IMR-90 (cell line): Measurements from ENCODE around the gene CTRB2. TPM values are rescaled to one million over a fixed set of nuclear protein-coding genes. Genes with fewer than 3 reads are reported as not detected.

Experiments
- ATAC-seq: fragments of 200-7000 bp; cut with Tn5 transposase; 2 replicates; pipeline ENCODE4 v1.9.1; 2020; ENCODE audit warnings: low read depth, mild to moderate bottlenecking, moderate library complexity
- BruUV-seq: library from RNA; stranded (reverse); fragments of 400-500 nt; replicated peaks from 2 replicates; lab custom pipeline; 2021; lab: Mats Ljungman, UMichigan
- CTCF ChIA-PET: fragments of 300-600 bp; formaldehyde crosslinking; extraction: SDS; loops from one replicate; lab custom pipeline; 2021; ENCODE audit warnings: antibody characterized with exemption; lab: Yijun Ruan, JAX
- POLR2A ChIA-PET: fragments of 300-600 bp; sonication (Branson Sonifier 250); formaldehyde crosslinking; loops from one replicate; lab custom pipeline; 2022; ENCODE audit warnings: antibody characterized with exemption; ENCODE audit not compliant: unreplicated experiment; lab: Charles Lee
- DNase-seq: peaks from one replicate; pipeline ENCODE4 v3.0.0; 2013
- H2AFZ ChIP-seq: replicated peaks from 2 replicates; pipeline ENCODE3; 2013; ENCODE audit warnings: low read length, mild to moderate bottlenecking; ENCODE audit not compliant: poor library complexity
- H2AK5ac ChIP-seq: 2 replicates; pipeline ENCODE4 v1.6.1; 2013; ENCODE audit warnings: low read depth, low read length, inconsistent platforms
- H2AK9ac ChIP-seq: replicated peaks from 2 replicates; pipeline ENCODE3; 2013; ENCODE audit warnings: mild to moderate bottlenecking, low read depth, low read length, moderate library complexity; ENCODE audit not compliant: poor library complexity
- H2BK120ac ChIP-seq: 2 replicates; pipeline ENCODE4 v1.6.1; 2013; ENCODE audit warnings: low read depth, low read length, inconsistent platforms
- H2BK15ac ChIP-seq: 3 replicates; pipeline ENCODE4 v1.6.1; 2013; ENCODE audit warnings: low read depth, low read length, inconsistent platforms
- H2BK20ac ChIP-seq: 2 replicates; pipeline ENCODE4 v1.6.1; 2013; ENCODE audit warnings: low read depth, mild to moderate bottlenecking, inconsistent platforms, low read length, moderate library complexity
- H2BK5ac ChIP-seq: 2 replicates; pipeline ENCODE4 v1.6.1; 2013; ENCODE audit warnings: mild to moderate bottlenecking, low read depth, low read length, inconsistent platforms; ENCODE audit not compliant: poor library complexity, severe bottlenecking
- H3K14ac ChIP-seq: replicated peaks from 2 replicates; pipeline ENCODE4 v1.6.1; 2013; ENCODE audit warnings: low read depth, low read length, inconsistent platforms
- H3K18ac ChIP-seq: 2 replicates; pipeline ENCODE4 v1.6.1; 2013; ENCODE audit warnings: low read depth, low read length, control low read depth
- H3K23ac ChIP-seq: 2 replicates; pipeline ENCODE4 v1.6.1; 2013; ENCODE audit warnings: low read depth, low read length, inconsistent platforms
- H3K27ac ChIP-seq: 2 replicates; pipeline ENCODE4 v1.5.1; 2013; ENCODE audit warnings: mild to moderate bottlenecking, control low read depth, low read length; ENCODE audit not compliant: insufficient read depth
- H3K27me3 ChIP-seq: 2 replicates; pipeline ENCODE4 v1.6.1; 2013; ENCODE audit warnings: low read length; ENCODE audit not compliant: control insufficient read depth, insufficient read depth
- H3K36me3 ChIP-seq: 2 replicates; pipeline ENCODE4 v1.6.1; 2013; ENCODE audit warnings: low read length, mixed read lengths; ENCODE audit not compliant: control insufficient read depth, insufficient read depth
- H3K4ac ChIP-seq: 2 replicates; pipeline ENCODE4 v1.6.1; 2013; ENCODE audit warnings: low read depth, low read length, inconsistent platforms
- H3K4me1 ChIP-seq: 2 replicates; pipeline ENCODE4 v1.6.1; 2013; ENCODE audit warnings: low read length, mixed read lengths; ENCODE audit not compliant: control insufficient read depth, insufficient read depth
- H3K4me2 ChIP-seq: 2 replicates; pipeline ENCODE4 v1.6.1; 2013; ENCODE audit warnings: low read depth, mild to moderate bottlenecking, control low read depth, low read length, moderate library complexity
- H3K4me3 ChIP-seq: 2 replicates; pipeline ENCODE4 v1.5.1; 2013; ENCODE audit warnings: low read depth, mild to moderate bottlenecking, control low read depth, low read length, moderate library complexity; ENCODE audit not compliant: insufficient read depth
- H3K56ac ChIP-seq: 2 replicates; pipeline ENCODE4 v1.6.1; 2013; ENCODE audit warnings: low read length, inconsistent platforms; ENCODE audit not compliant: insufficient read depth; ENCODE audit errors: extremely low read depth
- H3K79me1 ChIP-seq, 2 experiments: 2 replicates each; pipeline ENCODE4 v1.6.1; 2013; ENCODE audit warnings: low read length in 2 of 2, inconsistent platforms in 1 of 2, low read depth in 1 of 2
- H3K9ac ChIP-seq: 2 replicates; pipeline ENCODE4 v1.6.1; 2013; ENCODE audit warnings: low read depth, low read length, control low read depth
- H3K9me1 ChIP-seq: 2 replicates; pipeline ENCODE4 v1.6.1; 2013; ENCODE audit warnings: low read length, inconsistent platforms; ENCODE audit not compliant: insufficient read depth
- H3K9me3 ChIP-seq: 2 replicates; pipeline ENCODE4 v1.6.1; 2013; ENCODE audit warnings: low read length; ENCODE audit not compliant: control insufficient read depth, insufficient read depth
- H4K20me1 ChIP-seq: 2 replicates; pipeline ENCODE4 v1.6.1; 2013; ENCODE audit warnings: low read length, inconsistent platforms; ENCODE audit not compliant: insufficient read depth
- H4K5ac ChIP-seq: 2 replicates; pipeline ENCODE4 v1.6.1; 2013; ENCODE audit warnings: mild to moderate bottlenecking, low read depth, low read length, control low read depth
- H4K8ac ChIP-seq, 2 experiments: 2 replicates each; pipeline ENCODE4 v1.6.1; 2013; ENCODE audit warnings: low read depth in 2 of 2, low read length in 2 of 2, control low read depth in 1 of 2, inconsistent platforms in 1 of 2
- H4K91ac ChIP-seq: 2 replicates; pipeline ENCODE4 v1.6.1; 2013; ENCODE audit warnings: low read depth, low read length, inconsistent platforms; ENCODE audit not compliant: insufficient read depth
- BHLHE40 ChIP-seq: fragments of 150-350 bp; IDR thresholded peaks from 2 replicates; pipeline ENCODE4 v1.6.1; 2016; ENCODE audit warnings: mild to moderate bottlenecking, low read depth, low read length
- CEBPB ChIP-seq: IDR thresholded peaks from 2 replicates; pipeline ENCODE4 v1.6.1; 2012; ENCODE audit warnings: low read depth, low read length, improper control_type of control experiment
- FOS ChIP-seq: fragments of 150-350 bp; IDR thresholded peaks from 2 replicates; pipeline ENCODE4 v1.6.1; 2016; ENCODE audit warnings: low read depth, low read length
- MAFK ChIP-seq: IDR thresholded peaks from 2 replicates; pipeline ENCODE4 v1.6.1; 2012; ENCODE audit warnings: low read depth, low read length, improper control_type of control experiment
- MAZ ChIP-seq: IDR thresholded peaks from 2 replicates; pipeline ENCODE4 v1.6.1; 2012; ENCODE audit warnings: low read depth, mild to moderate bottlenecking, low read length, improper control_type of control experiment, moderate library complexity, borderline replicate concordance
- NFE2L2 ChIP-seq: fragments of 150-350 bp; IDR thresholded peaks from 2 replicates; pipeline ENCODE4 v1.6.1; 2016; ENCODE audit warnings: low read depth, mild to moderate bottlenecking, low read length
- POLR2A ChIP-seq: IDR thresholded peaks from 2 replicates; pipeline ENCODE4 v1.6.1; 2012; ENCODE audit warnings: mild to moderate bottlenecking, low read depth, low read length
- RAD21 ChIP-seq: IDR thresholded peaks from 2 replicates; pipeline ENCODE4 v1.6.1; 2012; ENCODE audit warnings: low read length, improper control_type of control experiment
- RCOR1 ChIP-seq: IDR thresholded peaks from 2 replicates; pipeline ENCODE4 v1.6.1; 2012; ENCODE audit warnings: mild to moderate bottlenecking, low read length, improper control_type of control experiment; ENCODE audit not compliant: insufficient replicate concordance
- RFX5 ChIP-seq: IDR thresholded peaks from 2 replicates; pipeline ENCODE4 v1.8.0; 2012; ENCODE audit warnings: low read depth, mild to moderate bottlenecking, low read length, moderate library complexity
- SMC3 ChIP-seq: fragments of 150-350 bp; IDR thresholded peaks from 2 replicates; pipeline ENCODE4 v1.6.1; 2016; ENCODE audit warnings: low read depth, mild to moderate bottlenecking, antibody characterized with exemption, low read length, moderate library complexity
- WGBS, 2 experiments: methylation state at CpG; one replicate each; pipeline versions ENCODE4 v1.1.5 to v1.1.7; 2013; ENCODE audit warnings: missing lambda C conversion rate in 2 of 2; ENCODE audit not compliant: insufficient read length in 1 of 2; ENCODE audit errors: extremely low coverage in 2 of 2; 5-methylcytosine and 5-hydroxymethylcytosine counted together
- dilution Hi-C: fragments of 300-500 bp; cut with HindIII; formaldehyde crosslinking; loops from one replicate; pipeline ENCODE4 v1.14.3; 2018; ENCODE audit warnings: low sequenced_read_pairs; ENCODE audit not compliant: unreplicated experiment
- in situ Hi-C: fragments of 300-500 bp; cut with MboI; formaldehyde crosslinking; loops from 3 replicates; pipeline ENCODE4 v1.14.3; 2019; ENCODE audit warnings: low sequenced_read_pairs, inconsistent platforms, mixed read lengths
- intact Hi-C: fragments of 100-400 bp; cut with micrococcal nuclease; formaldehyde crosslinking; loops from 2 replicates; pipeline ENCODE4 v1.10.0; 2022
- polyA plus RNA-seq, 3 experiments: library from polyadenylated mRNA; depleted of rRNA; stranded (reverse); fragments of >200 nt; gene quantifications; 2 replicates each; pipeline ENCODE4 v1.2.3, GENCODE V29; 2012; ENCODE audit warnings: low replicate concordance in 1 of 3
- total RNA-seq: library from RNA; depleted of rRNA; stranded (reverse); fragments of >200 nt; gene quantifications from 2 replicates; pipeline ENCODE4 v1.2.3, GENCODE V29; 2012
- TF ChIP-seq, protein P1 (sequence below): fragments of 150-350 bp; IDR thresholded peaks from 2 replicates; pipeline ENCODE4 v1.6.1; 2017; ENCODE audit warnings: mild to moderate bottlenecking, antibody characterized with exemption, low read length, low read depth
- TF ChIP-seq, protein P2 (sequence below): conservative IDR thresholded peaks from 2 replicates; pipeline ENCODE4 v1.5.1; 2012; ENCODE audit warnings: mild to moderate bottlenecking, low read depth, low read length, improper control_type of control experiment

The CTRB2 gene
- total and polyA plus RNA-seq, 2 of the 4 experiments (the other 2 are of a cell fraction): not detected

DNA sequence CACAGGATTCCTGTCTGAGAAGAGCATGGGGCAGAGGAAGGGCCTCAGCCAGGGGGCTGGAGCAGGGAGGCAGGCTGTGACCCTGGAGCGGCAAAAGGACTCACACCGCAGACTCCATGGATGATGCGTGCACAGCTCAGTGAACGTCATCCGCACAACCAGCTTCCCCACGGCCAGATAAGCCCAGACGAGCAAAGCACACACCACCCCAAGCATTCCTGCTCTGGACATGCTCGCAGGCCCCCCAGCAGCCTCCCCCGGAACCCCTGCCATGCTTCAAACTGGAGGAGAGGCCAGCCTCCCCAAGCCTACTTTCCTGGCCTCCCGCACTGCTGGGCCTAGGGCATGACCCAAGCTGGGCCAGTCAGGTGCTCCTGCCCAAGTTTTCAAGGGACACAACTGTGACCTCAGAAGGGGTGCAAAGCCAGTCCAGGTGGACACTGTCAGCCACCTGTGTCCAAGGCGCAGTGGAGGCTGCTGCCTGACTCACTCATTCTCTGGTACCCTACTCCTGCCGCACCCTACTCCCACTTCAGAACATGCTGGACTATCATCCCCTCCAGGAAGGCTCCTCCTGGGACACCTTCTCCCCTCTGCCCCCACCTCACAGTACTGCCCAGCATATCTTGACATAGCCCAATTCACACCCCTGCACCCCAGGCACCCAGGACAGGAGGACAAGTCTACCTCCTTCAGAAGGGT lies 39.7 kb upstream of the CTRB2 start:
- H3K79me1 ChIP-seq: peaks cover 4 to 49% of the 10 kb centered on the region in 2 experiments; a peak in 3 of 4 replicates
- no TSS peak for BruUV-seq
- intact Hi-C loops (no loop called here), dilution Hi-C loops (no loop called here), in situ Hi-C loops (no loop called here)
- H3K4me1 ChIP-seq: peaks cover 56% of the 10 kb centered on the region
- H4K8ac ChIP-seq: peak overlapping the region; percentile 89 to 95
- peak overlapping the region; percentile 98 for H4K91ac ChIP-seq
- H2AK9ac ChIP-seq: peak overlapping the region; percentile 66
- H3K23ac ChIP-seq: peak overlapping the region; percentile 90
- CTCF ChIA-PET: no interaction called here
- peak overlapping the region; percentile 95 for H2BK120ac ChIP-seq
- ATAC-seq: no peak
- H3K14ac ChIP-seq: peak overlapping the region; percentile 77
- H2AFZ ChIP-seq: peak overlapping the region; percentile 16
- peak overlapping the region; percentile 99 for H2AK5ac ChIP-seq
- H3K4me3 ChIP-seq: no peak overlapping the region
- peak overlapping the region; percentile 4; the same call in 1 of the 2 replicates for H3K4me2 ChIP-seq
- peaks cover 78% of the 10 kb centered on the region for H4K20me1 ChIP-seq
- H3K36me3 ChIP-seq: peaks cover 16% of the 10 kb centered on the region; the same call in 1 of the 2 replicates
- H3K9ac ChIP-seq: peak overlapping the region; percentile 54
- peak overlapping the region; percentile 100 for H3K4ac ChIP-seq
- H4K5ac ChIP-seq: peak overlapping the region; percentile 47
- TF ChIP-seq BHLHE40: no peak; the same call in 1 of the 2 replicates
- TF ChIP-seq MAFK: no peak
- TF ChIP-seq, protein P1, sequence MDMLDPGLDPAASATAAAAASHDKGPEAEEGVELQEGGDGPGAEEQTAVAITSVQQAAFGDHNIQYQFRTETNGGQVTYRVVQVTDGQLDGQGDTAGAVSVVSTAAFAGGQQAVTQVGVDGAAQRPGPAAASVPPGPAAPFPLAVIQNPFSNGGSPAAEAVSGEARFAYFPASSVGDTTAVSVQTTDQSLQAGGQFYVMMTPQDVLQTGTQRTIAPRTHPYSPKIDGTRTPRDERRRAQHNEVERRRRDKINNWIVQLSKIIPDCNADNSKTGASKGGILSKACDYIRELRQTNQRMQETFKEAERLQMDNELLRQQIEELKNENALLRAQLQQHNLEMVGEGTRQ: no peak
- no peak for TF ChIP-seq CEBPB
- no peak; the same call in 1 of the 2 replicates for TF ChIP-seq RAD21
- TF ChIP-seq POLR2A: no peak; the same call in 1 of the 2 replicates
- no peak for TF ChIP-seq RCOR1
- TF ChIP-seq RFX5: no peak
- TF ChIP-seq MAZ: no peak; the same call in 1 of the 2 replicates
- TF ChIP-seq, protein P2, sequence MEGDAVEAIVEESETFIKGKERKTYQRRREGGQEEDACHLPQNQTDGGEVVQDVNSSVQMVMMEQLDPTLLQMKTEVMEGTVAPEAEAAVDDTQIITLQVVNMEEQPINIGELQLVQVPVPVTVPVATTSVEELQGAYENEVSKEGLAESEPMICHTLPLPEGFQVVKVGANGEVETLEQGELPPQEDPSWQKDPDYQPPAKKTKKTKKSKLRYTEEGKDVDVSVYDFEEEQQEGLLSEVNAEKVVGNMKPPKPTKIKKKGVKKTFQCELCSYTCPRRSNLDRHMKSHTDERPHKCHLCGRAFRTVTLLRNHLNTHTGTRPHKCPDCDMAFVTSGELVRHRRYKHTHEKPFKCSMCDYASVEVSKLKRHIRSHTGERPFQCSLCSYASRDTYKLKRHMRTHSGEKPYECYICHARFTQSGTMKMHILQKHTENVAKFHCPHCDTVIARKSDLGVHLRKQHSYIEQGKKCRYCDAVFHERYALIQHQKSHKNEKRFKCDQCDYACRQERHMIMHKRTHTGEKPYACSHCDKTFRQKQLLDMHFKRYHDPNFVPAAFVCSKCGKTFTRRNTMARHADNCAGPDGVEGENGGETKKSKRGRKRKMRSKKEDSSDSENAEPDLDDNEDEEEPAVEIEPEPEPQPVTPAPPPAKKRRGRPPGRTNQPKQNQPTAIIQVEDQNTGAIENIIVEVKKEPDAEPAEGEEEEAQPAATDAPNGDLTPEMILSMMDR: no peak
- TF ChIP-seq SMC3: no peak
- no peak for TF ChIP-seq NFE2L2
- no peak for TF ChIP-seq FOS
- WGBS, 2 experiments: 90% methylated on average over 2 of the region's 12 CpGs; no CpG with 5 or more reads in 1 of the 2 experiments
- H2BK20ac ChIP-seq: peak overlapping the region; percentile 76
- H3K18ac ChIP-seq: peak overlapping the region; percentile 32
- peak overlapping the region; percentile 93 for H3K27ac ChIP-seq
- H2BK5ac ChIP-seq: peak overlapping the region; percentile 98
- H2BK15ac ChIP-seq: peak overlapping the region; percentile 96
- H3K9me3 ChIP-seq: no peaks in the 10 kb centered on the region
- POLR2A ChIA-PET: no interaction called here
- peak overlapping the region; percentile 91; the same call in 1 of the 2 replicates for H3K56ac ChIP-seq
- H3K9me1 ChIP-seq: peaks cover 42% of the 10 kb centered on the region
- peak; percentile 75 for DNase-seq
- H3K27me3 ChIP-seq: no peaks in the 10 kb centered on the region
